ENCODE results near the gene PPP1R12C.

PPP1R12C gene

GRCh38 chr19:55149078-55150003 is 31.9 kb upstream of the PPP1R12C start, which contains the start of gene TNNT1:
Gene TNNT1, minus strand, starts transcription at chr19:55149206. Its CDS starts 2,049 bp downstream, at chr19:55147157.
- no peak within 1 kb of the TSS for H3K27ac ChIP-seq
- TF ChIP-seq CTCF (conservative IDR thresholded peaks at IDR 0.05) (no peak), ZFX (IDR thresholded peaks at IDR 0.05) (no peak)

GRCh38 chr19:55147545-55148251 is 30.3 kb upstream of the PPP1R12C start:
- TF ChIP-seq ZFX (IDR thresholded peaks at IDR 0.05) (no peak), CTCF (conservative IDR thresholded peaks at IDR 0.05) (no peak)
- H3K27ac ChIP-seq = no peak overlapping the region

GRCh38 chr19:55146705-55147273 is 29.4 kb upstream of the PPP1R12C start:
- no peak overlapping the region for H3K27ac ChIP-seq
- no peak for TF ChIP-seq ZFX (IDR thresholded peaks at IDR 0.05)
- no peak for TF ChIP-seq CTCF (conservative IDR thresholded peaks at IDR 0.05)

GRCh38 chr19:55146078-55146704 is 28.8 kb upstream of the PPP1R12C start:
- H3K27ac ChIP-seq = no peak overlapping the region
- TF ChIP-seq ZFX (IDR thresholded peaks at IDR 0.05) (no peak), CTCF (conservative IDR thresholded peaks at IDR 0.05) (no peak; the same call in 1 of the 2 replicates)

- H3K27ac ChIP-seq = no peak overlapping the region
- TF ChIP-seq ZFX (IDR thresholded peaks at IDR 0.05) = no peak
- no peak for TF ChIP-seq CTCF (conservative IDR thresholded peaks at IDR 0.05)
Observed at GRCh38 chr19:55145232-55145631, 27.8 kb upstream of the PPP1R12C start.

GRCh38 chr19:55141696-55142095 is 24.3 kb upstream of the PPP1R12C start:
- no peak for TF ChIP-seq CTCF (conservative IDR thresholded peaks at IDR 0.05)
- no peak for TF ChIP-seq ZFX (IDR thresholded peaks at IDR 0.05)
- H3K27ac ChIP-seq = no peak overlapping the region
